ES-I3 (cell line): ENCODE results near the gene DPP7.

Experiments
- H3K36me3 ChIP-seq: 2 replicates; pipeline ENCODE4 v1.6.1; 2013; ENCODE audit warnings: mild to moderate bottlenecking, low read length, control low read depth, moderate library complexity; ENCODE audit not compliant: insufficient read depth
- H3K4me1 ChIP-seq: 2 replicates; pipeline ENCODE4 v1.6.1; 2013; ENCODE audit warnings: mild to moderate bottlenecking, control low read depth, low read length; ENCODE audit not compliant: insufficient read depth
- H3K9ac ChIP-seq: 2 replicates; pipeline ENCODE4 v1.6.1; 2013; ENCODE audit warnings: low read depth, mild to moderate bottlenecking, low read length, moderate library complexity
- H3K9me3 ChIP-seq: 2 replicates; pipeline ENCODE4 v1.6.1; 2013; ENCODE audit warnings: mild to moderate bottlenecking, low read length, moderate library complexity; ENCODE audit not compliant: control insufficient read depth, insufficient read depth

Gene DPP7

DNA sequence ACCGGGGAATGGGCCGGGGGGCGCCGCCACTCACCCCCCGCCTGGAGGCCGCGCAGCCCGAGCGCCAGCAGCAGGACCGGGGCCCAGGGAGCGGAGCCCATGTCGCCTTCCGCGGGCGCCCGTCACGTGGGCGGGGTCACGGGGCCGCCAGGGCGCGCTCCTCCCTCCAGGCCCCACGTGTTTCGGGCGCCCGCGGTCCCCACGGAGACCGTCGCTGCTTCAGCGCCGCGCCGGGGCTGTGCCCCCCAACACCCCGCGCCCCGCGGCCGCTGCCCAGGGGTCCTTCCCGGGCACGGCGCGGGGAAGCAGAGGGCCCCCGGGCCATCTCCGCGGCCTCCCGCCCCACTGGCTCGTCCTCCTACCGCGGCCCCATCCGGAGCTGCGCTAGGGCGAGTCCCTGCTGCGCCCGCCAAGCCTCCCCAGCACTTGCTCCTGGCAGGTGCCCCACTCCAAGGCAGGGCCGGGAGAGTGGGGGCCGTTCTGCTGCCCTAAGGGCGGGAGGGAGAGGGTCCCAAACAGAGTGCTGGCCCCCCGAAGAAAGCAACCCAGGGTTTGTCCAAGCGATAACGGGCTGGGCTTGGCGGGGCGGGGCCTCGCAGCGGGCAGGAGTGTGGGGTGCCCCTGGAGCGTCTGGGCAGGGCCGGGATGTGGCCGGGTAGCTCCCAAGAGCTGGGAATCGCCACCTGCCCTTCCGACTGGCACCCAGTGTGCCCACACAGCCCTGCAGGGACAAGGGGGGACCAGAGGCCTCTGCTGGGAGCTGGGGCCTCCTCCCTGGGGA, at the start of gene DPP7:
DPP7 (minus strand) TSS at position 121 of the 781 bp plus-strand sequence; CDS start at position 101, 20 bp downstream.
- Histone ChIP-seq H3K9me3 (no peaks in the 10 kb centered on the region), H3K9ac (peak within 1 kb of the TSS; percentile 47; the same call in 1 of the 2 replicates), H3K4me1 (no peaks in the 10 kb centered on the region), H3K36me3 (no peaks in the 10 kb centered on the region)

DNA sequence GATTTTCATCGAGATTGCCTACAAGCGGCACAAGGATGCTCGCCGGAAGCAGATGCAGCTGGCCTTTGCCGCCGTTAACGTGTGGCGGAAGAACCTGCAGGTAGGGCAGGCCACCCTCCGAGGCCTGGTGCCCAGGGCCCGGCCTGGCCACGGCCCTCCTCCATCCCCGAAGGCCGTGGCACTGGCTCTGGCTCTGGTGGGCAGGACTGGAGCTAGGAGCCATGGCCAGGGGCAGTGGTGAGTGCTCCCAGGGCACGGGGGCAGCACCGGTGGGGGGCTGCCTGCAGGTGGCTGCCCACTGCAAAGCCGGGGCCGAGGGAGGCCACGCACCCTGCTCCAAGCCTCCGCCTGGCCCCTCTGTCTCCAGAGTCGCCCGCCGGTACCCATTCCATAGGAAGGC, 49.3 kb upstream of the DPP7 start:
- H3K9me3 ChIP-seq = no peaks in the 10 kb centered on the region
- H3K9ac ChIP-seq = no peak overlapping the region
- H3K4me1 ChIP-seq = no peaks in the 10 kb centered on the region
- H3K36me3 ChIP-seq = no peaks in the 10 kb centered on the region

DNA sequence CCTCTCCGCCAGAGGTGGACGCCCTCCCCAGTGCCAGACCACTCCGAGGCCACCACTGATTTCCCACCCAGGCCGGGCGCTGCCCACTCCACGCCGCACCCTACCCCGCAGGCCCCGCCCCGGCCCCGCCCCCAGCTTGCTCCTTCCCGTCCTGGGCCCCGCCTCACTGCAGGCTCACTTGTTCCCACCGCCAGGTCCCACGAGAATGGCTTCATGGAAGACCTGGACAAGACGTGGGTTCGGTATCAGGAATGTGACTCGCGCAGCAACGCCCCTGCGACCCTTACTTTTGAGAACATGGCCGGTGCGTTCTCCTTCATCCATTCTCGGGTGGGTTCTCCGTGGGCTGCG, 48.8 kb upstream of the DPP7 start:
- no peaks in the 10 kb centered on the region for H3K4me1 ChIP-seq

DNA sequence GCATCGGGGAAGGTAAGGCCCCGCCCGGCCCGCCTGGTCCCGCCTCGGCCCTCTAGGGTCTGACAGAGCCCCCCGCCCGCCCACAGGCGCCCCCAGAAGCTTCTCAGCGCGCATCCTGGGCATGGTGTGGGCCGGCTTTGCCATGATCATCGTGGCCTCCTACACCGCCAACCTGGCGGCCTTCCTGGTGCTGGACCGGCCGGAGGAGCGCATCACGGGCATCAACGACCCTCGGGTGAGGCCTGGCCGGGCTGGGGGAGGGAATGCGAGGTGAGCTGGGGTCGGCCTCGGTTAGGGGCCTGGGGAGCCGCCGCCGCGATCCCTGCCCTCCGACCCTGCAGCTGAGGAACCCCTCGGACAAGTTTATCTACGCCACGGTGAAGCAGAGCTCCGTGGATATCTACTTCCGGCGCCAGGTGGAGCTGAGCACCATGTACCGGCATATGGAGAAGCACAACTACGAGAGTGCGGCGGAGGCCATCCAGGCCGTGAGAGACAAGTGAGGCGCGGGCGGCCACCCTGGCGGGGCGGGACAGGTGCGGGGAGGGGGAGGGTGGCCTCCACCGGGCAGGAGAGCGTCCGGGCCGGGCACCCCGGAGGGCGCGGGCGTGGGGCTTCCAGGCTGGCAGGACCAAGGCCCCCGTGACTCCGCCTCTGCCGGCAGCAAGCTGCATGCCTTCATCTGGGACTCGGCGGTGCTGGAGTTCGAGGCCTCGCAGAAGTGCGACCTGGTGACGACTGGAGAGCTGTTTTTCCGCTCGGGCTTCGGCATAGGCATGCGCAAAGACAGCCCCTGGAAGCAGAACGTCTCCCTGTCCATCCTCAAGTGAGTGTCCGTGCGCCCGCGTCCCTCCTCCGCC, 48.2 kb upstream of the DPP7 start:
- no peaks in the 10 kb centered on the region for H3K4me1 ChIP-seq
- no peaks in the 10 kb centered on the region for H3K9me3 ChIP-seq
- H3K36me3 ChIP-seq = no peaks in the 10 kb centered on the region
- H3K9ac ChIP-seq = peak overlapping the region; percentile 28; the same call in 1 of the 2 replicates

More for the DNA sequence above, 48.8 kb upstream of the DPP7 start:
- no peaks in the 10 kb centered on the region for H3K36me3 ChIP-seq
- H3K9me3 ChIP-seq = no peaks in the 10 kb centered on the region
- H3K9ac ChIP-seq = peak overlapping the region; percentile 28; the same call in 1 of the 2 replicates

DNA sequence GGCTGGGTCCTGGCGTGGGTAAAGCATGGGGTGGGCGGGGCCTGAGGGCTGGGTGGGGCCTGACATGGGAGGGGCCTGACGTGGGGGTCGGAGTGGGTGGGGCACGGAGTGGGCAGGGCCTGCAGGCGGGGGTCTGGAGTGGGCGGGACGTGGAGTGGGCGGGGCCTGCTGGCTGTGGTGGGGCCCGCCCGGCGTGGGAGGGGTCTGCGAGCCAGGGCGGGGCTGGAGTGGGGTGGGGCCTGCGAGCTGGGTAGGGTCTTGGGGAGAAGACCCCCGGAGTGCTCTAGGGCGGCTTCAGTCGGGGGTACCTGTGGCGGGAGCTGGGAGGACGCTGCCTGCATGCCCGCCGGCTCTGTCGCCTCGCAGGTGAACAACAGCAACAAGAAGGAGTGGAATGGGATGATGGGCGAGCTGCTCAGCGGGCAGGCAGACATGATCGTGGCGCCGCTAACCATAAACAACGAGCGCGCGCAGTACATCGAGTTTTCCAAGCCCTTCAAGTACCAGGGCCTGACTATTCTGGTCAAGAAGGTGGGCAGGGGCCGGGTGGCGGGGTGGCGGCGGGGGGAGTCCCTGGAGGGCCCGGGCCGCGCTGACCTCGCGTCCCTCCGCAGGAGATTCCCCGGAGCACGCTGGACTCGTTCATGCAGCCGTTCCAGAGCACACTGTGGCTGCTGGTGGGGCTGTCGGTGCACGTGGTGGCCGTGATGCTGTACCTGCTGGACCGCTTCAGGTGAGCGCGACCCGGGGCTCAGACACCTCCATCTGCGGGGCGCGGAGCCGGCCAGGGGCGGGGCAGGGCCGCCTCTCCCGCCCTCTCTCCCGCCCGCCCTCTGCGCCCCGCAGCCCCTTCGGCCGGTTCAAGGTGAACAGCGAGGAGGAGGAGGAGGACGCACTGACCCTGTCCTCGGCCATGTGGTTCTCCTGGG, 47.3 kb upstream of the DPP7 start:
- no peak overlapping the region; the same call in 1 of the 2 replicates for H3K9ac ChIP-seq
- no peaks in the 10 kb centered on the region for H3K9me3 ChIP-seq
- no peaks in the 10 kb centered on the region for H3K4me1 ChIP-seq

DNA sequence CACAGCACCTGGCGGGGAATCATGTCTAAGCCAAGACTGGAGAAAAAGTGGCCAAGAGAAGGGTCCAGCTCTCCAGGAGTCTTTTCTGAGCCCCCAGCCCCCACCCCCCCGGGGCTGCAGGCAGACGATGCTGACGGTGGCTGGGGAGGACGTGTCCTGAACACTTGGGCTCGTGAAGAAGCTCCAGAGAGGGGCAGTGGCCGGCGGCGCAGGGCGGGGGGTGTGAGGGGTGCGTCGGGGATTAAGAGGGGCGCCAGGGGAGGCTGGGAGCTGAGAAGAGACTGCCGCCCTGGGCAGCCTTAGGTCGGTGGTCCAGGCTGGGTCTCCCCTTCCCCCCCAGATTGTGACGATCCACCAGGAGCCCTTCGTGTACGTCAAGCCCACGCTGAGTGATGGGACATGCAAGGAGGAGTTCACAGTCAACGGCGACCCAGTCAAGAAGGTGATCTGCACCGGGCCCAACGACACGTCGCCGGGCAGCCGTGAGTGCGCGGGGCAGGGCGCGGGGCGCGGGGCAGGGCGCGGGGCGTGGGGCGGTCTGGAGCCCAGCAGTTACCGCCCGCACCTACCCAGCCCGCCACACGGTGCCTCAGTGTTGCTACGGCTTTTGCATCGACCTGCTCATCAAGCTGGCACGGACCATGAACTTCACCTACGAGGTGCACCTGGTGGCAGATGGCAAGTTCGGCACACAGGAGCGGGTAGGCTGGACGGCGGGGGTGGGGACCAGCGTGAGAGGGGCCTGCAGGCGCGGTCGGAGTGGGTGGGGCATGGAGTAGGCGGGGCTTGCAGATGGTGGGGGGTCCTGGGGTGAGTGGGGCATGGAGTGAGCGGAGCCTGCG, 46.4 kb upstream of the DPP7 start:
- no peaks in the 10 kb centered on the region for H3K36me3 ChIP-seq
- no peaks in the 10 kb centered on the region for H3K4me1 ChIP-seq
- H3K9ac ChIP-seq = no peak overlapping the region
- no peaks in the 10 kb centered on the region for H3K9me3 ChIP-seq

More for the DNA sequence above, 47.3 kb upstream of the DPP7 start:
- no peaks in the 10 kb centered on the region for H3K36me3 ChIP-seq

DNA sequence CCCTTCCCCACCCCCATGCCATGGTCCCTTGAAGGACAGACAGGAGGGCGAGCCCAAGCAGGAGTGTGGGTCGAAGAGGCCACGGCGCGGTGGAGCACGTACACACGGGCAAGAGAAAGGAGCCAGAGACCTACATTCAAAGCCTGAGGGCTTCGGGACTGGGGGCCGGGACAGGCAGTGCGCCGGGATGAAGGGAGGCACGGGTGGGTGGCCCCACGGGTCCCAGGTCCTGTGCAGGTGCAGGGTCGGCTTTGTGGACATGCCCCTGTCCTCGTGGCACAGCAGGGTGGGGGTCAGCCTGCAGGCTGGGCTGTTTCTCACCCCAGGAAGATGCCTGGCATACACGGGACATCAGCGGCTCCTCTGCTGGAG, 45.5 kb upstream of the DPP7 start:
- no peak overlapping the region for H3K9ac ChIP-seq
- no peaks in the 10 kb centered on the region for H3K36me3 ChIP-seq
- H3K4me1 ChIP-seq = no peaks in the 10 kb centered on the region
- H3K9me3 ChIP-seq = no peaks in the 10 kb centered on the region

DNA sequence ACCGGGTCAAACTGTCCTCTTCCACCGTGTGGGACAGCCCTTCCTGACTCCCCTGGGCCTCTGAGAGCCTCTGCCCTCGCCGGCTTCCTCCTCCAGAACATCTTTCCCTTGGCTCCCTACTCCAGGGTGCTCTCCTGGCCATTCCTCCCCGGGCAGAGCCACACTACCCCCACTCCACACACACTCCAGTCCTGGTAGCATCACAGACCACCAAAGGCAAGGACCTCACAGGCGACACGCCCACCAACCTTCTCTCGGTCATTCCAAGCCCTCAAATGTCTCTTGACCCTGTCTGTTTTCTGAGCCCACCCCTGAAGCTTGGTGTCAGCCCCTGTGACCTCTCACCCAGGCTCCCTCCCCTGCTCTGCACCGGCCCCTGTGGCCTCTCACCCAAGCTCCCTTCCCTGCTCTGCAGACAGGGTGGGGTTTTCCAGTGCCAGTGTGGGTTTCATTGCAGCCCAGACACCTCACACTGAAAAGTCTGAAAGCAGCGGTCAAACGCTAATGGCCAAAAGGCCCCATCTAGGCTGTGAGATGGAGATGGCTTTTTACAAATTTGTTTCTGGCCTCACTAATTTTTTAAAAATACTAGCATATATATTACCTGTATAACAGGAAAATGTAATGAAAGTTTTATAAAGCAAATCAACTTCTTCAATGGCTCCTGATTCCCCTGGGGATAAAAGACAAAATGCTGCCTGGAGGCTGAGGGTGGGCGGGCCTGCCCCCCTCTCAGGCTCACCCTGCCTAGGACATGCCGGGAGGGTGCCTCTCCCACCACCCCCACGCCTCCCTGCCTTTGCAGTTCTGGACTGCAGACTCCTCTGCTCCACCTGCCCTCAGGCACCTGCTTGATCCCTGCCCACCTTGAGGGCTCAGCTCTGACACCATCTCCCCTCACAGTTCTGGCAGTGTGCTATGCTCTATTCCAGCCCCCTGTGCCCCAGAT, 44.8 kb upstream of the DPP7 start:
- H3K4me1 ChIP-seq = no peaks in the 10 kb centered on the region

DNA sequence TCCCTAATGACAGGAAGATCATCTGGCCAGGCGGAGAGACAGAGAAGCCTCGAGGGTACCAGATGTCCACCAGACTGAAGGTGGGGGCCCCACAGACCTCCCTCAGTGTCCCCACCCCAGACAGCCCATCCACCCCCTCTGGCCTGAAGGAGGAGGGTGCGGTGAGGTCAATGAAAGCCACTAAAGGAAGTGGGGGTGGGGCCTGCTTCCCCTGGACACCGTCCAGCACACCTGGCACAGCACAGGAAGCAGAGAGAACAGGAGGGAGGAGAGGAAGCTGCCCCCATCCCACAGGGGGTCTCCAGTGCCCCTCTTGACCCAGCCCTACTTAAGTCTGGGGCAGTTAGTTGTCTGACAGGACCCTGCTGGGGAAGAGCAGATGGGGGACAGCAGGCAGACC, 44.1 kb upstream of the DPP7 start:
- H3K9me3 ChIP-seq = no peaks in the 10 kb centered on the region
- H3K9ac ChIP-seq = no peak overlapping the region
- H3K4me1 ChIP-seq = no peaks in the 10 kb centered on the region
- no peaks in the 10 kb centered on the region for H3K36me3 ChIP-seq

More for the DNA sequence above, 44.8 kb upstream of the DPP7 start:
- Histone ChIP-seq H3K36me3 (no peaks in the 10 kb centered on the region), H3K9ac (no peak overlapping the region), H3K9me3 (no peaks in the 10 kb centered on the region)

DNA sequence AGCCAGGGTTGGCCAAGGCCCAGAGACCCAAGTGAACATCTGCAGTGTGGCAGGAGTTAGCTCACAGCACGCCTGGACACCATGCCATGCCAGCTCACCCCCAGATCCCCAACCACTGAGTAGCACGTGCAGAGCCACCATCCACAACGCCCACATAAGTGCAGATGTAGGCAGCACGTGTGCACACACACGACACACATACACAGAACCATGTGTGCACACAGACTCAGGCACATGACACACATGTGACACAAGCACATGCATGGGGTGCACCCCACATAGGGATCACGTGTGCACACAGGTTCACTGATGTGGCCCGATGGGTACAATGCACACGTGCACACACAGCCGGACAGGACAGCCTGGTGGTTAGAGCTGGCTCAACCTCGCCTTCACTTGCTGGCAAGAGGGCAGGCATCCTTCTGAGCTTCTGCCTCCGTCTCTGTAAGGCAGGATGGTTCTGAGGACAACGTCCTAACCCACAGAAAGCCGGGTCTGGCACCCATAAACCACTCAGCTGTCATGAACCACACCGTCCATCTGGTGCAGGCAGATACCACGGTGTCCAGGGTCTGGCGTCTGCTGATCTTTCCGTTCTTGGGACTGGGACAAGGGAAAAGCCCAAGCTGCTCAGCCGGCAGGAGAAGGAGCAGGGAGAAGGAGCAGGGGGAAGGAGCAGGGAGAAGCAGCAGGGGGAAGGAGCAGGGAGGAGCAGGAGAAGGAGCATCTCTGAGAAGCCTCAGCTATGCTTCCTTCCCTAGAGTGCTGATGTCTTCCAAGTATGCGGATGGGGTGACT, 43.3 kb upstream of the DPP7 start:
- no peak overlapping the region for H3K9ac ChIP-seq
- no peaks in the 10 kb centered on the region for H3K36me3 ChIP-seq
- H3K4me1 ChIP-seq = no peaks in the 10 kb centered on the region
- no peaks in the 10 kb centered on the region for H3K9me3 ChIP-seq

DNA sequence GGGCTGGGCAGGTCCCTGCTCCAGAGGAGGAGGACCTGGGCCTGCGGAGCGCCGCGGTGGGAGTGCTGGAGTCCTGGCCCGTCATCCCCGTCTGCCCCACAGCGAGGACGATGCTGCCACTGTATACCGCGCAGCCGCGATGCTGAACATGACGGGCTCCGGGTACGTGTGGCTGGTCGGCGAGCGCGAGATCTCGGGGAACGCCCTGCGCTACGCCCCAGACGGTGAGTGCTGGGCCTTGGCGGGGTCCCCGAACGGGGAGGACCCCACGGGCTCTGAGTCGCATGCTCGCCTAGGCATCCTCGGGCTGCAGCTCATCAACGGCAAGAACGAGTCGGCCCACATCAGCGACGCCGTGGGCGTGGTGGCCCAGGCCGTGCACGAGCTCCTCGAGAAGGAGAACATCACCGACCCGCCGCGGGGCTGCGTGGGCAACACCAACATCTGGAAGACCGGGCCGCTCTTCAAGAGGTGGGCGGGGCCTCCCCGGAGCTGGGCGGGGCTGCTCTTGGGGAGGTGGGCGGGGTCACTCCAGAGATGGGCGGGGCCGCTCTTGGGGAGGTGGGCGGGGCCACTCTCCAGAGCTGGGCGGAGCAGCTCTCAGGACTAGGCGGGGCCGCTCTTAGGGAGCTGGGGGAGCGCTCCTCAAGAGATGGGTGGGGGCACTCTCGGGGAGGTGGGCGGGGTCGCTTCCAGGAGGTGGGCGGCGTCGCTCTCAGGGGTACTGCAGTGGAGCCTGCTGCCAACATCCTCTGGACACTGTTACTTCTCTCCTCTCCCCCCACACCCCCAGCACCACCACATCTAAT, 42.2 kb upstream of the DPP7 start:
- Histone ChIP-seq H3K36me3 (no peaks in the 10 kb centered on the region), H3K9me3 (no peaks in the 10 kb centered on the region), H3K9ac (peak overlapping the region; percentile 3; the same call in 1 of the 2 replicates), H3K4me1 (no peaks in the 10 kb centered on the region)
